Stimulated activated CD8-positive, alpha-beta memory T cell treated with anti-CD3 and anti-CD28 coated beads, Interleukin-15, amount 100 ng/mL, for 48 hours (primary cell): ENCODE results near the gene APOA4.
"Not testable (repeated sequence)": the region's sequence is repeated elsewhere in the genome, so short reads cannot be mapped to it uniquely, and the experiment has no call there.

ENCODE experiments used
- DNase-seq, 2 donors: peaks; one replicate each; pipeline ENCODE4 v3.0.0-alpha.2; 2020; ENCODE audit warnings: low read depth in 2 of 2

APOA4 gene

GRCh38 chr11:116849060-116849459 is 26.0 kb upstream of the APOA4 start:
- DNase-seq = no peak

- no peak for DNase-seq
Measured at GRCh38 chr11:116847612-116848011, 24.5 kb upstream of the APOA4 start.

- DNase-seq = no peak
Measured at GRCh38 chr11:116844722-116845121, 21.6 kb upstream of the APOA4 start.

- DNase-seq = no peak
Measured at GRCh38 chr11:116843661-116844060, 20.6 kb upstream of the APOA4 start.

GRCh38 chr11:116842909-116843308 is 19.8 kb upstream of the APOA4 start:
- DNase-seq = no peak

- DNase-seq = no peak
Measured at GRCh38 chr11:116842117-116842516, 19.0 kb upstream of the APOA4 start.

GRCh38 chr11:116840746-116841296 is 17.7 kb upstream of the APOA4 start:
- no peak for DNase-seq

GRCh38 chr11:116840224-116840745 is 17.2 kb upstream of the APOA4 start:
- no peak for DNase-seq

- no peak for DNase-seq
Measured at GRCh38 chr11:116838321-116839084, 15.4 kb upstream of the APOA4 start.

GRCh38 chr11:116837231-116838091 is 14.4 kb upstream of the APOA4 start, which contains the start of gene APOA1:
APOA1 (minus strand) TSS chr11:116837622; CDS start chr11:116837387, 235 bp downstream.
- no peak for DNase-seq

GRCh38 chr11:116836632-116836991 is 13.5 kb upstream of the APOA4 start:
- no peak for DNase-seq

GRCh38 chr11:116835791-116836631 is 12.9 kb upstream of the APOA4 start:
- DNase-seq = peak; percentile 76 to 83

- no peak for DNase-seq
Measured at GRCh38 chr11:116835042-116835772, 12.1 kb upstream of the APOA4 start.

- DNase-seq = not testable (repeated sequence)
Measured at GRCh38 chr11:116834535-116835041, 11.5 kb upstream of the APOA4 start.

- DNase-seq = no peak
Measured at GRCh38 chr11:116833816-116834534, 10.9 kb upstream of the APOA4 start.

- no peak for DNase-seq
Measured at GRCh38 chr11:116833491-116833815, 10.3 kb upstream of the APOA4 start.

- no peak for DNase-seq
Measured at GRCh38 chr11:116832350-116833290, 9.5 kb upstream of the APOA4 start.

GRCh38 chr11:116831790-116832349 is 8.8 kb upstream of the APOA4 start:
- DNase-seq = no peak
